Measurements from ENCODE around the gene CYLD.

- no peak for TF ChIP-seq CTCF (IDR thresholded peaks at IDR 0.05)
- no peak for TF ChIP-seq POLR2A (IDR thresholded peaks at IDR 0.05)
These were observed 36.6 kb downstream of the CYLD start for GRCh38 chr16:50778284-50779163.
